ENCODE data around the gene YIPF2.

Gene YIPF2

DNA sequence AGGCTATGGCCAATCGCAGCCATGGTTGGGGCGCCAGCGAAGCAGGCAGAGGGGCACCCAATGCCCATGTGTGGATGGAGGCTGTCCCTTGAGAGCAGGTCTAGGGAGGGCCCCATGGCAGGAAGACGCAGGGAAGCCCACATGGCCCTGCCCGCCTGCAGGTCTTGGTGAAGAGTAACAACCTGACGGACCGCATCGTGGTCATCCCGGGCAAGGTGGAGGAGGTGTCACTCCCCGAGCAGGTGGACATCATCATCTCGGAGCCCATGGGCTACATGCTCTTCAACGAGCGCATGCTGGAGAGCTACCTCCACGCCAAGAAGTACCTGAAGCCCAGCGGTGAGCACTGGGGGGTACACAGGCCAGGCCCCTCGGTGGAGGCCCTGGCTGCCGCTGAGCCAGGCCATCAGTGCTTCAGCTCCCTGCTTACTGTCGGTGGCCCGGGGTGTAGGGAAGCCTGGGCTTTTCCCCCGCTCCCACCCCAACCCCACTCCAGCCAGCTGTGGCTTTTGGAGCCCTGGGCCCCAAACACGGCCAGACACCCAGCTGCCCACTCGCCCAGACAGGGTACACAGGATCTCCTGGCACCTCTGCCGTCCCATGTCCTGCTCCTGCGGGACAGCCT lies 14.6 kb downstream of the YIPF2 start:
- TF ChIP-seq, protein P1, sequence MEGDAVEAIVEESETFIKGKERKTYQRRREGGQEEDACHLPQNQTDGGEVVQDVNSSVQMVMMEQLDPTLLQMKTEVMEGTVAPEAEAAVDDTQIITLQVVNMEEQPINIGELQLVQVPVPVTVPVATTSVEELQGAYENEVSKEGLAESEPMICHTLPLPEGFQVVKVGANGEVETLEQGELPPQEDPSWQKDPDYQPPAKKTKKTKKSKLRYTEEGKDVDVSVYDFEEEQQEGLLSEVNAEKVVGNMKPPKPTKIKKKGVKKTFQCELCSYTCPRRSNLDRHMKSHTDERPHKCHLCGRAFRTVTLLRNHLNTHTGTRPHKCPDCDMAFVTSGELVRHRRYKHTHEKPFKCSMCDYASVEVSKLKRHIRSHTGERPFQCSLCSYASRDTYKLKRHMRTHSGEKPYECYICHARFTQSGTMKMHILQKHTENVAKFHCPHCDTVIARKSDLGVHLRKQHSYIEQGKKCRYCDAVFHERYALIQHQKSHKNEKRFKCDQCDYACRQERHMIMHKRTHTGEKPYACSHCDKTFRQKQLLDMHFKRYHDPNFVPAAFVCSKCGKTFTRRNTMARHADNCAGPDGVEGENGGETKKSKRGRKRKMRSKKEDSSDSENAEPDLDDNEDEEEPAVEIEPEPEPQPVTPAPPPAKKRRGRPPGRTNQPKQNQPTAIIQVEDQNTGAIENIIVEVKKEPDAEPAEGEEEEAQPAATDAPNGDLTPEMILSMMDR (IDR thresholded peaks at IDR 0.05; ENCODE audit: extremely low read depth, missing control alignments) = no peak
- no peak for DNase-seq (ENCODE audit: low spot score)

DNA sequence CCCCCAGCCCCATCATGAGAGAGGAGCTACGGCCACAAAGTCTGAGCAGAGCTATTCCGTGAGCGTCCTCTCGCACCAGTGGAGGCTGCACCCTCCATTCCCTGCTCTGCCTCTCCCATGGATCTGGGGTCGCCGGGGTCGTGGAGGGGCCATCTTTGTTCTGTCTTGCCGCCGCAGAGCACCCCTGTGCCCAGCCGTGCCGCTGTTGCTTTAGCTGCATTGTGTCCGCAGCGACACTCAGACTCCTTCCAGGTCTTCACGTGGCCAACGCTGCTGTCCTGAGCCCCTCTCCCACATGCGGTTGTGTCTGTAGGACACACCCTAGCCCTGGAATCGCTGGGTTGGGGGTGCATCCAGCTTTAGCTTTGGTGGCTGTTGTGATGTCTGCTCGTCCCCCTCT lies 15.8 kb downstream of the YIPF2 start:
- TF ChIP-seq, protein P1 (IDR thresholded peaks at IDR 0.05; ENCODE audit: extremely low read depth, missing control alignments) = no peak

DNA sequence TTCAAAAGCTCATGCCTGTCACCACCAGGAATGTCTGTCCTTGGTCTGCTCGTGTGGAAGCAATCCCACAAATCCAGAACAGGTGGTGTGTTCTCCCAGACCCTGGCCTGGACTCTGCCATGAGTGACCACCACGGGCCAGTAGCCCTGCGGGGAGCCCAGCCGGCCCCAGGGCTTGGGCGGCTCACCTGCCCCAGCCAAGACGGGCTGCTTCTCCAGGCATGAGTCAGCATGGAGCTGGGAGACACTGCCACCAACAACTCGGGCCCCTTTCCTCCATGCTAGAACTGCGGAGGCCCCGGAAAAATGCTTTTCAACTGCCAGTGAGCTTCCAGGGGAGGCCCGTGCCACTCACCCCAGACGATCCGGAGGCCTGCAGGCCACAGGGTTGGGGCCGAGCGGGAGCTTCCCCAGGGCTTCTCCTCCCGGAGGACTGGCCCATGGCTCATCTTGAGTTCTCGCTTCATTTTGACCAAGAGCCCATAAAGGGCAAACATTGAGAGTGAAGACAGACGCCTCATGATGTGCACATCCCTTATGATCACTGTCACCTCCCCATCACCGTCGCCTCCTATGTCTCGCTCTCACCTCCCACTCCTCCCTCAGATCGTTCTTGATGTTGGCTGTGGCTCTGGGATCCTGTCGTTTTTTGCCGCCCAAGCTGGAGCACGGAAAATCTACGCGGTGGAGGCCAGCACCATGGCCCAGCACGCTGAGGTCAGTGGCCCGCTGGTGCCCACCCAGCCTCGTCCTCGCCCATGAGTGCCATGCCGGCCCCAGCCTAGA lies 16.7 kb downstream of the YIPF2 start:
- DNase-seq (ENCODE audit: low spot score) = no peak
- TF ChIP-seq, protein P1 (IDR thresholded peaks at IDR 0.05; ENCODE audit: extremely low read depth, missing control alignments) = no peak

More for the DNA sequence above, 15.8 kb downstream of the YIPF2 start:
- no peak for DNase-seq (ENCODE audit: low spot score)

DNA sequence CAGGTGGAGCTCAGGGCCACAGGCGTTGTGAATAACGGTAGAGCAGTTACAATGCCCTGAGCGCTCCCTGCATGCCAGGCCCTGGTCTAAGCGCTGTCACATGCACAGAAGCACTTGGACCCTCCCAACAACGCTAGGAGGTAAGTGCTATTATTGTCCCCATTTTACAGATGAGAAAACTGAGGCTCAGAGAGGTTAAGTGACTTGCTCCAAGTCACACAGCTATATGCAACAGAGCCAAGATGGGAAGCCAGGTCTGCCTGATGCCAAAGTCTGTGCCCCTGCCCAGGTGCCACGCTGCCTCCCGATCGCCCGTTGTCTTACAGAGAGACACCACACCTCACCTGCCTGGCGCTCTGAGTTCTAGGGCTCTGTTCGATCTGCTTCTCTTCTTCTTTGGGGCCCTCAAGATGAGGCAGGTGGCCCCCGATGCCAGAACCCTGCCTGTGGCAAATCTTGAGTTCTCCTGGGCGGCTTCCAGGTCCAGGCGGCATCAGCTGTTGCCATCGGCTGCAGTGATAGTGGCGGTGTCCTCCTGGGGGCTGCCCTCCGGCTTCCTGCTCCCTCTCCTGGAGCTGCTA lies 20.0 kb downstream of the YIPF2 start:
- TF ChIP-seq, protein P1 (IDR thresholded peaks at IDR 0.05; ENCODE audit: extremely low read depth, missing control alignments) = no peak
- no peak for DNase-seq (ENCODE audit: low spot score)

DNA sequence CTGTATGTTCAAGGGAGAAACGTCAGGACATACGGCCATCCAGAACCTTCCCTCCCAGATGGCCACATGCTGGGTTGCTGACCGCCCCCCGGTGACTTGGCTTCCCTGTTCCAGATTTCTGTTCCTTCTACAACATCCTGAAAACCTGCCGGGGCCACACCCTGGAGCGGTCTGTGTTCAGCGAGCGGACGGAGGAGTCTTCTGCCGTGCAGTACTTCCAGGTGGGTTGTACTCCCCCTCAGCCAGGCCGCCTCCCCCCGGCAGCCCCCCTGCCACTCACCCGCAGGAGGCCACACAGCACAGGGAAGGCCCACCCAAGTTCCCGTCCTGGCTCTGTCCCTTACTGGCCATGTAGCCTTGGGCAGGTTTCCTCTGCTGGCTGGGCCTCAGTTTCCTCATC lies 20.5 kb downstream of the YIPF2 start:
- TF ChIP-seq, protein P1 (IDR thresholded peaks at IDR 0.05; ENCODE audit: extremely low read depth, missing control alignments) = no peak
- DNase-seq (ENCODE audit: low spot score) = no peak

DNA sequence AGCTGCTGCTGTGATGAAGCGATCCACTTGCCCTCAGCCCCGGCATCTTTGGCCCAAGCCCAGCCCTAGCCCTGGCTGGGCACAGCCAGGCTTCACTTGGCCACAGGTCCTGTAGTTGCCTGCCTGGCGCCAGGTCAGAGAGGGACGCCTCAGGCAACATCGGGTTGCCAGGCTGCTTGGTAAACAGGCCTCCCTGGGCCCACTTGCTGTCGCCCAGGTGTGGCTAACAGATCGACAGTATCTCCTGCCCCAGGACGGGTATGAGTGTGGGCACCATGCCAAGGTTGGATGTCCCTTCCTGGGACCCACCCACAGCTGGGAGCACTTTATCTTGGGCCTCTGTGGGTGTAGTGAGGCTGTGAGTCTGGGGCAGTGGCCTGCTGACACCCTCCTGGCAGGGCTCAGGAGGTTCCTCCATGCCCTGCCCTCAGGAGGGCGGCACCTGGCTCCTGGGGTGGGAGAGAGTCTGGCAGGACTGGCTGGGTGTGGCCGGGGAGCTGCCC lies 29.2 kb downstream of the YIPF2 start:
- DNase-seq (ENCODE audit: low spot score) = no peak
- TF ChIP-seq, protein P1 (IDR thresholded peaks at IDR 0.05; ENCODE audit: extremely low read depth, missing control alignments) = no peak

DNA sequence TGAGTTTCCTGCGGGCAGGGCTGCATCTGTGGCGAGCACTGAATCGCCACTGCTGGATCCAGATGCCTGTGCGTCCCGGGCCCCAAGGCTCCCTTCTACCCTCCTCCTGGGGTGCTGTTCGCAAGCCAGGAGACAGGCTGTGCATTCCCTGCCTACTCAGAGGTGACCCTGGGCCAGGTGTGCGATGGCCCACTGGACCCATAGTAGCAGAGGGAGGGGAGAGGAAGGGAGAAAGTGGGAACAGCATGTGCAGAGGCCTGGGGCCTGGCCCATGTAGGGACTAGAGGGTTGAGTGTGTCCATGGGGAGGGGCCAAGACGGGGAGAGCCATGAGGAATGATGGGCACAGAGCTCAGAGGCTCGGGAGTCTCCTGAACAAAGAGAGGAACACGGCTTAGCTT lies 29.8 kb downstream of the YIPF2 start:
- no peak for DNase-seq (ENCODE audit: low spot score)
- TF ChIP-seq, protein P1 (IDR thresholded peaks at IDR 0.05; ENCODE audit: extremely low read depth, missing control alignments) = no peak
